ENCODE results near the gene DLEC1.

- TF ChIP-seq CTCF (IDR thresholded peaks at IDR 0.05) (no peak), JUN (IDR thresholded peaks at IDR 0.05) (no peak), BHLHE40 (IDR thresholded peaks at IDR 0.05; ENCODE audit: low read depth, low read length) (no peak), MAFK (IDR thresholded peaks at IDR 0.05; ENCODE audit: partially characterized antibody) (no peak), CBX8 (IDR thresholded peaks at IDR 0.05) (no peak)
These were observed 87.3 kb downstream of the DLEC1 start for GRCh38 chr3:38126121-38126892.

Data from A549 (cell line).